T-cell (primary cell): ENCODE results near the gene LRCOL1. TPM values are rescaled to one million over a fixed set of nuclear protein-coding genes. Genes with fewer than 3 reads are reported as not detected.

Experiments used
- ATAC-seq, 4 experiments: fragments of 200-7000 bp in 3 of 4; fragments of 150-1000 bp in 1 of 4; cut with Tn5 transposase; replicated peaks in 1 of 4; 1 replicate in 3 of 4; 2 replicates in 1 of 4; pipeline ENCODE4 v1.10.0; 2021; ENCODE audit warnings: moderate library complexity in 3 of 4, mild to moderate bottlenecking in 2 of 4, moderate number of reproducible peaks in 1 of 4
- CTCF ChIA-PET, 2 donors: fragments of 300-600 bp; sonication (Branson Sonifier 250); formaldehyde crosslinking; loops; one replicate each; lab custom pipeline; 2022; ENCODE audit warnings: antibody characterized with exemption in 2 of 2; lab: Charles Lee
- POLR2A ChIA-PET, 2 donors: fragments of 300-600 bp; sonication (Branson Sonifier 250); formaldehyde crosslinking; loops; one replicate each; lab custom pipeline; 2022; ENCODE audit warnings: antibody characterized with exemption in 2 of 2; lab: Charles Lee
- DNase-seq, 35 experiments: peaks; one replicate each; pipeline versions ENCODE4 v3.0.0 to v3.0.0-alpha.2; 2013 to 2023
- H3K27ac ChIP-seq: one replicate; pipeline ENCODE4 v1.5.1; 2013; ENCODE audit warnings: low read length
- H3K27me3 ChIP-seq, 2 experiments: replicated peaks in 1 of 2; 1 replicate in 1 of 2; 2 replicates in 1 of 2; pipeline versions ENCODE4 v1.6.1 to v1.7.0; 2013; ENCODE audit warnings: low read length in 1 of 2, mixed read lengths in 1 of 2; ENCODE audit not compliant: control insufficient read depth in 2 of 2, insufficient read depth in 2 of 2; ENCODE audit errors: extremely low read depth in 1 of 2
- H3K36me3 ChIP-seq, 2 donors: 1 replicate in 1 of 2; 2 replicates in 1 of 2; pipeline versions ENCODE4 v1.6.1 to v1.7.0; 2013; ENCODE audit warnings: low read length in 1 of 2; ENCODE audit not compliant: control insufficient read depth in 2 of 2, insufficient read depth in 1 of 2; ENCODE audit errors: extremely low read depth in 1 of 2
- H3K4me1 ChIP-seq, 2 experiments: 1 replicate in 1 of 2; 2 replicates in 1 of 2; pipeline versions ENCODE4 v1.6.1 to v1.7.0; 2013; ENCODE audit warnings: low read length in 2 of 2, mixed read lengths in 1 of 2; ENCODE audit not compliant: insufficient read depth in 2 of 2, control insufficient read depth in 1 of 2; ENCODE audit errors: extremely low read depth in 1 of 2
- H3K4me3 ChIP-seq, 2 donors: 1 replicate in 1 of 2; 2 replicates in 1 of 2; pipeline versions ENCODE4 v1.5.1 to v1.7.0; 2013; ENCODE audit warnings: mild to moderate bottlenecking in 2 of 2, low read length in 1 of 2, moderate library complexity in 1 of 2; ENCODE audit not compliant: control insufficient read depth in 1 of 2; ENCODE audit errors: extremely low read depth in 1 of 2
- H3K9me3 ChIP-seq: 2 replicates; pipeline ENCODE4 v1.7.0; 2013
- H3K27ac Mint-ChIP-seq, 2 donors: one replicate each; pipeline ENCODE4 v1.8.0; 2020 to 2021; ENCODE audit warnings: mild to moderate bottlenecking in 2 of 2, mixed read lengths in 2 of 2
- H3K27me3 Mint-ChIP-seq, 2 donors: one replicate each; pipeline ENCODE4 v1.8.0; 2021 to 2022; ENCODE audit warnings: mixed read lengths in 2 of 2
- H3K36me3 Mint-ChIP-seq: one replicate; pipeline ENCODE4 v1.8.0; 2021; ENCODE audit warnings: mixed read lengths
- H3K4me1 Mint-ChIP-seq, 3 donors: one replicate each; pipeline ENCODE4 v1.8.0; 2020 to 2022; ENCODE audit warnings: mixed read lengths in 3 of 3, mild to moderate bottlenecking in 1 of 3
- H3K4me3 Mint-ChIP-seq, 3 donors: one replicate each; pipeline ENCODE4 v1.8.0; 2020 to 2022; ENCODE audit warnings: mild to moderate bottlenecking in 3 of 3, mixed read lengths in 3 of 3, moderate library complexity in 3 of 3
- H3K9me3 Mint-ChIP-seq, 3 donors: one replicate each; pipeline ENCODE4 v1.8.0; 2020 to 2022; ENCODE audit warnings: mixed read lengths in 3 of 3
- WGBS: methylation state at CpG from one replicate; pipeline ENCODE4 v1.1.5; 2013; ENCODE audit warnings: missing lambda C conversion rate; ENCODE audit not compliant: insufficient coverage; 5-methylcytosine and 5-hydroxymethylcytosine counted together
- total RNA-seq, 35 experiments: library from RNA in 6 of 35; stranded (reverse) in 6 of 35; fragments of 120-200 nt in 1 of 35; gene quantifications; one replicate each; pipeline versions ENCODE4 v1.2.1 to v1.2.4 and lab custom pipeline; 2013 to 2026

The LRCOL1 gene
- total RNA-seq, 5 donors from 2014 or later (not counting 1 experiment from before 2014, with no cell fraction given): not detected

DNA sequence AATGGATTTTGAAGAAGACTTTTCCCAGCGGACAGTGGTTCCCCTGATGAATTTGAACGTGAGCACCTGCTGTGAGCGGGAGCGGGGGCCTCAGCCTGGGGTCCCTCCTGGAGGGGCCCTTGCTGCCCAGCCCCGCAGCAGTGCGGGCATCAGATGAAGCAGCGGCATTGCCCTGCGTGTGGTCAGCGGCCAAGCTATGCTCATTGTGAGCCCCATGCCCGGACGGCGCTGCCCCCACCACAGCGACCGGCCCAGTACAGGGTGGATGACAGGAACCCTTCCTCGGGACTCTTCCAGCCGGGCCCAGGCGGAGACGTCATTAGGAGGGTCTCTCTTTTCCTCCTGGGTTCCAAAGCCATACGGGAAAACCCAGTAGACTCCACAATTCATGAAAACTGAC is 3.5 kb downstream of the LRCOL1 start:
- H3K4me3 Mint-ChIP-seq: no peak overlapping the region
- Histone ChIP-seq H3K27me3 (peaks cover 12 to 88% of the 10 kb centered on the region in 2 experiments), H3K4me1 (peaks cover 0 to 9% of the 10 kb centered on the region in 2 experiments), H3K27ac (no peak overlapping the region), H3K36me3 (no peaks in the 10 kb centered on the region), H3K9me3 (no peaks in the 10 kb centered on the region), H3K4me3 (no peak overlapping the region)
- no peak for ATAC-seq
- H3K9me3 Mint-ChIP-seq: no peaks in the 10 kb centered on the region
- no peaks in the 10 kb centered on the region for H3K36me3 Mint-ChIP-seq
- 81% methylated on average over 19 of the region's 19 CpGs for WGBS
- no peak overlapping the region for H3K27ac Mint-ChIP-seq
- peaks cover 2 to 9% (median 5%) of the 10 kb centered on the region in 3 donors for H3K4me1 Mint-ChIP-seq
- H3K27me3 Mint-ChIP-seq: peaks cover 41 to 61% of the 10 kb centered on the region in 2 donors
- no peak for DNase-seq
- ChIA-PET POLR2A (no interaction called here), CTCF (no interaction called here)

GRCh38 chr12:132606466-132606865 is 3.9 kb downstream of the LRCOL1 start:
- H3K27me3 Mint-ChIP-seq: peaks cover 39 to 62% of the 10 kb centered on the region in 2 donors
- H3K27me3 ChIP-seq: peaks cover 10 to 88% of the 10 kb centered on the region in 2 experiments
- WGBS: 58% methylated on average over 16 of the region's 16 CpGs
- DNase-seq: no peak
- no peak overlapping the region for H3K4me3 Mint-ChIP-seq
- peaks cover 2 to 9% (median 5%) of the 10 kb centered on the region in 3 donors for H3K4me1 Mint-ChIP-seq
- no peaks in the 10 kb centered on the region for H3K36me3 ChIP-seq
- no peak overlapping the region for H3K4me3 ChIP-seq
- H3K9me3 Mint-ChIP-seq: no peaks in the 10 kb centered on the region
- ChIA-PET CTCF (no interaction called here), POLR2A (no interaction called here)
- no peak overlapping the region for H3K27ac Mint-ChIP-seq
- H3K36me3 Mint-ChIP-seq: no peaks in the 10 kb centered on the region
- H3K9me3 ChIP-seq: no peaks in the 10 kb centered on the region
- H3K4me1 ChIP-seq: peaks cover 0 to 9% of the 10 kb centered on the region in 2 experiments
- no peak overlapping the region for H3K27ac ChIP-seq
- ATAC-seq: no peak

DNA sequence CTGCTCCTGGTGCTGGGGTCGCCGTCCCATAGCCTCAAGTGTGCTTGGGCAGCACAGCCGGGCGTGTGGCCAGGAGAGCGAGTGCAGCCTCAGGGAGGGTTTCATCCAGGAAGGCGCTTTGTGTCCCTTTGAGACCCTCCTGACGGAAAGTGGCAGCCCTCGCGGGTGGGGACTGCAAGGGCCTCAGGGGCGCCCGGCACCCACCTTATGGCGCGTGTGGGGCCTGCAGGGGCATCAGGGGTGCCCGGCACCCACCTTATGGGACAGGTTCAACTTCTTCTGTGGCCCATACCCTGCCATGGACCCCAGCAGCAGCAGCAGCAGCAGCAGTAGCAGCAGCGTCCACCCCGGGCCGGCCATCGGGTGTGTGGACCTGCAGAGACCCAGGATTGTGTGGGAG is 4.5 kb downstream of the LRCOL1 start:
- peaks cover 35 to 62% of the 10 kb centered on the region in 2 donors for H3K27me3 Mint-ChIP-seq
- Histone ChIP-seq H3K4me3 (no peak overlapping the region), H3K4me1 (peaks cover 0 to 14% of the 10 kb centered on the region in 2 experiments), H3K27me3 (peaks cover 8 to 87% of the 10 kb centered on the region in 2 experiments), H3K9me3 (no peaks in the 10 kb centered on the region), H3K36me3 (no peaks in the 10 kb centered on the region), H3K27ac (no peak overlapping the region)
- no peaks in the 10 kb centered on the region for H3K9me3 Mint-ChIP-seq
- CTCF ChIA-PET: no interaction called here
- peaks cover 2 to 9% (median 8%) of the 10 kb centered on the region in 3 donors for H3K4me1 Mint-ChIP-seq
- no peak overlapping the region for H3K27ac Mint-ChIP-seq
- H3K36me3 Mint-ChIP-seq: no peaks in the 10 kb centered on the region
- H3K4me3 Mint-ChIP-seq: no peak overlapping the region
- WGBS: 79% methylated on average over 18 of the region's 18 CpGs
- POLR2A ChIA-PET: no interaction called here
- DNase-seq (no peak), ATAC-seq (no peak)

- no peak overlapping the region for H3K27ac Mint-ChIP-seq
- WGBS: 51% methylated on average over 6 of the region's 16 CpGs
- H3K4me1 Mint-ChIP-seq: peaks cover 7 to 14% (median 13%) of the 10 kb centered on the region in 3 donors
- H3K27me3 Mint-ChIP-seq: peaks cover 26 to 61% of the 10 kb centered on the region in 2 donors
- DNase-seq (no peak), ATAC-seq (no peak)
- ChIA-PET CTCF (no interaction called here), POLR2A (no interaction called here)
- H3K9me3 Mint-ChIP-seq: no peaks in the 10 kb centered on the region
- H3K27me3 ChIP-seq: peaks cover 8 to 87% of the 10 kb centered on the region in 2 experiments
- H3K36me3 Mint-ChIP-seq: no peaks in the 10 kb centered on the region
- H3K4me3 Mint-ChIP-seq: no peak overlapping the region
- H3K4me3 ChIP-seq: no peak overlapping the region
- H3K9me3 ChIP-seq: no peaks in the 10 kb centered on the region
- H3K4me1 ChIP-seq: peaks cover 0 to 16% of the 10 kb centered on the region in 2 experiments
- no peak overlapping the region for H3K27ac ChIP-seq
- H3K36me3 ChIP-seq: no peaks in the 10 kb centered on the region
Observed at GRCh38 chr12:132604668-132605441, 5.5 kb downstream of the LRCOL1 start.

GRCh38 chr12:132604151-132604618 is 6.2 kb downstream of the LRCOL1 start:
- Mint-ChIP-seq H3K4me1 (peaks cover 8 to 17% (median 14%) of the 10 kb centered on the region in 3 donors), H3K27ac (no peak overlapping the region), H3K36me3 (no peaks in the 10 kb centered on the region), H3K27me3 (peaks cover 26 to 61% of the 10 kb centered on the region in 2 donors), H3K9me3 (no peaks in the 10 kb centered on the region), H3K4me3 (no peak overlapping the region)
- WGBS: 47% methylated on average over 24 of the region's 26 CpGs
- no peaks in the 10 kb centered on the region for H3K9me3 ChIP-seq
- H3K36me3 ChIP-seq: no peaks in the 10 kb centered on the region
- H3K4me3 ChIP-seq: no peak overlapping the region
- peaks cover 8 to 82% of the 10 kb centered on the region in 2 experiments for H3K27me3 ChIP-seq
- CTCF ChIA-PET: no interaction called here
- no peak overlapping the region for H3K27ac ChIP-seq
- POLR2A ChIA-PET: no interaction called here
- ATAC-seq (peak in 1 of 4 experiments; percentile 59), DNase-seq (no peak)
- peaks cover 0 to 17% of the 10 kb centered on the region in 2 experiments for H3K4me1 ChIP-seq

- no peak overlapping the region for H3K27ac ChIP-seq
- H3K9me3 Mint-ChIP-seq: no peaks in the 10 kb centered on the region
- no peak overlapping the region for H3K4me3 ChIP-seq
- no peaks in the 10 kb centered on the region for H3K36me3 Mint-ChIP-seq
- ChIA-PET POLR2A (no interaction called here), CTCF (no interaction called here)
- no peaks in the 10 kb centered on the region for H3K9me3 ChIP-seq
- peaks cover 13 to 22% (median 20%) of the 10 kb centered on the region in 3 donors for H3K4me1 Mint-ChIP-seq
- peaks cover 26 to 60% of the 10 kb centered on the region in 2 donors for H3K27me3 Mint-ChIP-seq
- no peak overlapping the region for H3K27ac Mint-ChIP-seq
- no peak for ATAC-seq
- H3K4me3 Mint-ChIP-seq: no peak overlapping the region
- H3K4me1 ChIP-seq: peaks cover 0 to 22% of the 10 kb centered on the region in 2 experiments
- WGBS: 36% methylated on average over 64 of the region's 67 CpGs
- DNase-seq: no peak
- peaks cover 2 to 80% of the 10 kb centered on the region in 2 experiments for H3K27me3 ChIP-seq
- H3K36me3 ChIP-seq: no peaks in the 10 kb centered on the region
Observed at GRCh38 chr12:132603240-132604150, 6.9 kb downstream of the LRCOL1 start.
